Measurements from ENCODE around the gene SYS1.

DNA sequence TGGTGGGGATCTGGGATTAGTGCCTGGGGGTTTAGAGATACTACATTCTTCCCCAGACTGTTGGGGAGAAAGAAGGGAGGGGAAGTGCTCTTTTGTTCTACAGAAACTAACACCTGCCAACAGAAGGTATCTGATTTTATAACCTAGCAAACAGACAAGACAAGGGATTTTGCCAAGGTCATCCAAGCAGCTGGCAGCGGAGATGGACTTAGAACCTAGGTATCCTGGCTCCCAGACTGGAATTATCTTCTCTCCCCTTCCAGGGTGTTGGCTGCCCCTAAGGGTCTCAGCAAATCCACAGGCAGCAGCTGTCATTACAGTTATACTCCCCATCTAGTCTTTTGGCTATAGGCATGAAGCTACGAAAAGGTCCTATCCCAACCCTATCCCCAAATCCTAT is 23.2 kb upstream of the SYS1 start:
- TF ChIP-seq POLR2A (IDR thresholded peaks at IDR 0.05), result no peak
- TF ChIP-seq, protein P1, sequence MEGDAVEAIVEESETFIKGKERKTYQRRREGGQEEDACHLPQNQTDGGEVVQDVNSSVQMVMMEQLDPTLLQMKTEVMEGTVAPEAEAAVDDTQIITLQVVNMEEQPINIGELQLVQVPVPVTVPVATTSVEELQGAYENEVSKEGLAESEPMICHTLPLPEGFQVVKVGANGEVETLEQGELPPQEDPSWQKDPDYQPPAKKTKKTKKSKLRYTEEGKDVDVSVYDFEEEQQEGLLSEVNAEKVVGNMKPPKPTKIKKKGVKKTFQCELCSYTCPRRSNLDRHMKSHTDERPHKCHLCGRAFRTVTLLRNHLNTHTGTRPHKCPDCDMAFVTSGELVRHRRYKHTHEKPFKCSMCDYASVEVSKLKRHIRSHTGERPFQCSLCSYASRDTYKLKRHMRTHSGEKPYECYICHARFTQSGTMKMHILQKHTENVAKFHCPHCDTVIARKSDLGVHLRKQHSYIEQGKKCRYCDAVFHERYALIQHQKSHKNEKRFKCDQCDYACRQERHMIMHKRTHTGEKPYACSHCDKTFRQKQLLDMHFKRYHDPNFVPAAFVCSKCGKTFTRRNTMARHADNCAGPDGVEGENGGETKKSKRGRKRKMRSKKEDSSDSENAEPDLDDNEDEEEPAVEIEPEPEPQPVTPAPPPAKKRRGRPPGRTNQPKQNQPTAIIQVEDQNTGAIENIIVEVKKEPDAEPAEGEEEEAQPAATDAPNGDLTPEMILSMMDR (IDR thresholded peaks at IDR 0.05), result no peak

Measured in heart left ventricle (tissue), 13 donors.